Gastroesophageal sphincter (tissue), 3 donors: ENCODE results near the gene FCAR.
"Not testable (repeated sequence)": the region's sequence is repeated elsewhere in the genome, so short reads cannot be mapped to it uniquely, and the experiment has no call there.

ENCODE experiments used
- POLR2AphosphoS5 ChIP-seq: sonication (generic); formaldehyde crosslinking; IDR thresholded peaks from one replicate; pipeline ENCODE4 v1.6.1; 2017; ENCODE audit warnings: antibody characterized with exemption
- TF ChIP-seq, protein P1 (sequence below), 4 experiments: fragments of 200-600 bp in 2 of 4; fragments of 450-650 bp in 2 of 4; sonication (generic) in 1 of 4; IDR thresholded peaks; one replicate each; pipeline ENCODE4 v1.5.1; 2017 to 2019; ENCODE audit warnings: antibody characterized with exemption in 4 of 4, mild to moderate bottlenecking in 2 of 4, moderate library complexity in 2 of 4

GRCh38 chr19:54863459-54863858 is 10.6 kb upstream of the FCAR start:
- TF ChIP-seq POLR2AphosphoS5: not testable (repeated sequence)
- TF ChIP-seq, protein P1, sequence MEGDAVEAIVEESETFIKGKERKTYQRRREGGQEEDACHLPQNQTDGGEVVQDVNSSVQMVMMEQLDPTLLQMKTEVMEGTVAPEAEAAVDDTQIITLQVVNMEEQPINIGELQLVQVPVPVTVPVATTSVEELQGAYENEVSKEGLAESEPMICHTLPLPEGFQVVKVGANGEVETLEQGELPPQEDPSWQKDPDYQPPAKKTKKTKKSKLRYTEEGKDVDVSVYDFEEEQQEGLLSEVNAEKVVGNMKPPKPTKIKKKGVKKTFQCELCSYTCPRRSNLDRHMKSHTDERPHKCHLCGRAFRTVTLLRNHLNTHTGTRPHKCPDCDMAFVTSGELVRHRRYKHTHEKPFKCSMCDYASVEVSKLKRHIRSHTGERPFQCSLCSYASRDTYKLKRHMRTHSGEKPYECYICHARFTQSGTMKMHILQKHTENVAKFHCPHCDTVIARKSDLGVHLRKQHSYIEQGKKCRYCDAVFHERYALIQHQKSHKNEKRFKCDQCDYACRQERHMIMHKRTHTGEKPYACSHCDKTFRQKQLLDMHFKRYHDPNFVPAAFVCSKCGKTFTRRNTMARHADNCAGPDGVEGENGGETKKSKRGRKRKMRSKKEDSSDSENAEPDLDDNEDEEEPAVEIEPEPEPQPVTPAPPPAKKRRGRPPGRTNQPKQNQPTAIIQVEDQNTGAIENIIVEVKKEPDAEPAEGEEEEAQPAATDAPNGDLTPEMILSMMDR (IDR thresholded peaks at IDR 0.05): not testable (repeated sequence)
